Loucy (cell line): Measurements from ENCODE around the gene RHEB.
"Not testable (repeated sequence)": the region's sequence is repeated elsewhere in the genome, so short reads cannot be mapped to it uniquely, and the experiment has no call there.

Experiments
- EZH2phosphoT487 ChIP-seq: fragments of 200-600 bp; IDR thresholded peaks from 2 replicates; pipeline ENCODE4 v1.6.1; 2018; ENCODE audit warnings: antibody characterized with exemption, mild to moderate bottlenecking, moderate library complexity, borderline replicate concordance
- TF ChIP-seq, protein P1 (sequence below): fragments of 200-600 bp; sonication (generic); conservative IDR thresholded peaks from 2 replicates; pipeline ENCODE4 v1.5.1; 2014; ENCODE audit warnings: mild to moderate bottlenecking, antibody characterized with exemption, low read length

DNA sequence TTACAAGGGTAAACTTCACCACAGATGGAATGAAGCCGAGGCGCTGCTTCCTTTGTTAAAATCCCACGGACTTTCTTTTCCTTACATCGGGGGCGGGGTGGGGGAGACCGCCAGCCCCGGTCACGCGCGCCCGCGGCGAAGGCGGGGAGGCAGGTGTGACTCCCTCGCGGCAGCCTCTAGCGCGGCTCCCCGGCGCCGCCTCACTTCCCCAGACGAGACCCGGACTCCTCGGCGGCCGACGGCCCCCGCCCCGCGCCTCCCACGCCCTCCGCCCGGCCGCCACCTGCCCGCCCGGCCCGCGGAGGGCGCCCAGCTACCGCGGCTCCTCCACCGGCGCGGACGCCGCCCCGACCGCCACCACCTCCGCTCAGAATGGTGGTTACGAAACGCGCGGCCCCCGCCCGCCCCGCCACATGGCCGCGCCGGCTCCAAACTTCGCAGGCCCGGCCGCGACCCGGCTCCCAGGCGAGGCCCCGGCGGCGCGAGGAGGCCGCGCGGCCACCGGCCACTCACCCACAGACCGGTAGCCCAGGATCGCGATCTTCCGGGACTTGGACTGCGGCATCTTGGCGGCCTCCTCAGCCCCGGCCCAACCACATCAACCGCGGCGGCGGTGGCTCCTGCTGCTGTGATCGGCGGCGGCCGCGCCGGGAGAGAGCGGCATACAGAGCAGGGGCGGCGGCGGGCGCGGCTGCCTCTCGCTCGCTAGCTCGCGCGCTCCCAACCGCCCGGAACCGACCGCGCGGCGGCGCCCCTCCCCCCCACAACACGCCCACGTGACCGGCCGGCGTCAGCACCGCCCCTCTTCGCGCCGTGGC, 539 bp downstream of the RHEB start:
- TF ChIP-seq, protein P1, sequence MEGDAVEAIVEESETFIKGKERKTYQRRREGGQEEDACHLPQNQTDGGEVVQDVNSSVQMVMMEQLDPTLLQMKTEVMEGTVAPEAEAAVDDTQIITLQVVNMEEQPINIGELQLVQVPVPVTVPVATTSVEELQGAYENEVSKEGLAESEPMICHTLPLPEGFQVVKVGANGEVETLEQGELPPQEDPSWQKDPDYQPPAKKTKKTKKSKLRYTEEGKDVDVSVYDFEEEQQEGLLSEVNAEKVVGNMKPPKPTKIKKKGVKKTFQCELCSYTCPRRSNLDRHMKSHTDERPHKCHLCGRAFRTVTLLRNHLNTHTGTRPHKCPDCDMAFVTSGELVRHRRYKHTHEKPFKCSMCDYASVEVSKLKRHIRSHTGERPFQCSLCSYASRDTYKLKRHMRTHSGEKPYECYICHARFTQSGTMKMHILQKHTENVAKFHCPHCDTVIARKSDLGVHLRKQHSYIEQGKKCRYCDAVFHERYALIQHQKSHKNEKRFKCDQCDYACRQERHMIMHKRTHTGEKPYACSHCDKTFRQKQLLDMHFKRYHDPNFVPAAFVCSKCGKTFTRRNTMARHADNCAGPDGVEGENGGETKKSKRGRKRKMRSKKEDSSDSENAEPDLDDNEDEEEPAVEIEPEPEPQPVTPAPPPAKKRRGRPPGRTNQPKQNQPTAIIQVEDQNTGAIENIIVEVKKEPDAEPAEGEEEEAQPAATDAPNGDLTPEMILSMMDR, result not testable (repeated sequence)
- TF ChIP-seq EZH2phosphoT487, result not testable (repeated sequence)
